SKM-1 treated with dmso at 0.1 percent for 144 hours (cell line): ENCODE data around the gene GP1BB.
"Not testable (repeated sequence)": the region's sequence is repeated elsewhere in the genome, so short reads cannot be mapped to it uniquely, and the experiment has no call there.

Source experiments
- DNase-seq: peaks from one replicate; lab custom pipeline; 2025; ENCODE audit not compliant: unreplicated experiment; lab: John Stamatoyannopoulos, UW

GP1BB gene

DNA sequence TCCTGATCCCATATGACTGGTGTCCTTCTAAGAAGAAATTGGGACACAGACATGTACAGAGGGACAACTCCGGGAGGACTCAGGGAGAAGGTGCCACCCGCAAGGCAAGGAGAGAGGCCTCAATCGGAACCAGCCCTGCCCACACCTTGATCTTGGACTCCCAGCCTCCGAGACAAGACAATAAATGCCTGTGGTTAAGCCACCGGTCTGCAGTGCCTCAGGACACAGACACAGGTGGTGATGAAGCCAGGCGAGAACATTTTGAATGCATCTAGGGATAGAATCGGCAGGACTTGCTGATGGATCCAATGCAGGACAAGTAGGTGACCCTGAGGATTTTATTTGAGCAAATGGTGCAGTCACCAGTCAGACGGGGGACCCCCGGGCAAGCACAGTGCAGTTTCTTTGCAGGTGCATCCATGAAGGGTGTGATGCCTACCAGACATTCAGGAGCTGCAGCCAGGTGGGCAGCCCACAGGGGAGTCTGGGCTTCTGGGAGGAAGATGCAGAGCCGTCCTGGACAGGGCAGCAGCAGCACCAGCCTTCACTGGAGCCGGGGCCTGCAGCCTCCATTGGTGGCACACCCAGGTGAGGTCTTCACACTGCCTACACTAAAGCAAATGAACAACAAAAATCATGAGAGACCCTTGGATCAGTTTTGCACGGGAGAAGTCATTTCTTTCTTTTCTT, 29.2 kb upstream of the GP1BB start:
- DNase-seq: no peak

DNA sequence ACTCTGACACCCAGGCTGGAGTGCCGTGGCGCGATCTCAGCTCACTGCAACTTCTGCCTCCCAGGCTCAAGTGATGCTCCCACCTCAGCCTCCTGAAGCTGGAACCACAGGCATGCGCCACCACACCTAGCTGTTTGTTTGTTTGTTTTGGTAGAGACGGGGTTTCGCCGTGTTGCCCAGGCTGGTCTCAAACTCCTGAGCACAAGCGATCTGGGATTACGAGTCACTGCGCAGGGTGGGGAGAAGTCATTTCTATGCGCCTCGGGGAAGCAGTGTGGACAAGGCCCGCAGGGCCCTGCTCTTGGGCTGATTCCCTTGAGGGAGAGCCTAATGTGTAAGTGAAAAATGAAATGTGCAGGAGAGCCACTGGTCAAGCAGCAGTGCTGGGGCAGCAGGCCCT, 28.6 kb upstream of the GP1BB start:
- DNase-seq: no peak

DNA sequence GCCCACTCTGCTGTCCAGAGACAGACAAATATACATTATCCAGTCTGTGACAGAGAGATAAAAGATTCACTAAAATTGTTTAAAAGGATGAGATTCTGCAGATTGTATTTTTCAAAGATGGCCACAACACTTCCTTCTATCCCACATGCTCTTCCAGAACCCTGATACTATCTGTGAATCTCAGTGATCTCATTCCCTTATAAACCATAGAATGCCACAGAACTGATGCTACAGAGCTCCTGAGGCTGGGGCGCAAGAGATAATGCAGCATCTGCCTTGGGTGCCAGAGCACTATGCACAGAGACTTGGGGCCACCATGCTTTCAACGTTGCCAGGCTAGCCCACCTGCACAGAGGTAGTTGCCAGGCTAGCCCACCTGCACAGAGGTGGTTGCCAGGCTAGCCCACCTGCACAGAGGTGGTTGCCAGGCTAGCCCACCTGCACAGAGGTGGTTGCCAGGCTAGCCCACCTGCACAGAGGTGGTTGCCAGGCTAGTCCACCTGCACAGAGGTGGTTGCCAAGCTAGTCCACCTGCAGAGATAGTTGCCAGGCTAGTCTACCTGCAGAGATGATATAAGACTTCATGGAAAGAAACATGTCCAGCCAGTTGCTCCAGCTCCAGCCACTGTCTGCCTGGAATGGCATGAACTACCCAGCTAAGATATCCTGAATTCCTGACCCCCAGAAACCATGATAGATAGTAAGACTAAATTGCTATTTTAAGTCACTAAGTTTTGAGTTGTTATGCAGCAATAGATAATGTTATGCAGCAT, 26.6 kb upstream of the GP1BB start:
- DNase-seq: no peak

DNA sequence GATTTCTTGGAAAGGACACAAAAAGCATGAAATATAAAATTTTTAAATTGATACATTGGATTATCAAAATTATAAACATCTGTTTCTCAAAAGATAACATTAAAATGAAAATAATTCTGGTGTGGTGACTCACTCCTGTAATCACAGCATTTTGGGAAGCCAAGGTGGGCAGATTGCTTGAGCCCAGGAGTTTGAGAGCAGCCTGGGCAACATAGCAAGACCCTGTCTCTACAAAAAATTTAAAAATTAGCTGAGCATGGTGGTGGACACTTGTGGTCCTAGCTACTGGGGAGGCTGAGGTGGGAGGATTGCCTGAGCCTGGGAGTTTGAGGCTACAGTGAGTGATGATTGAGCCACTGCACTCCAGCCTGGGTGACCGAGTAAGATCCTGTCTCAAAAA, 25.5 kb upstream of the GP1BB start:
- DNase-seq: not testable (repeated sequence)

DNA sequence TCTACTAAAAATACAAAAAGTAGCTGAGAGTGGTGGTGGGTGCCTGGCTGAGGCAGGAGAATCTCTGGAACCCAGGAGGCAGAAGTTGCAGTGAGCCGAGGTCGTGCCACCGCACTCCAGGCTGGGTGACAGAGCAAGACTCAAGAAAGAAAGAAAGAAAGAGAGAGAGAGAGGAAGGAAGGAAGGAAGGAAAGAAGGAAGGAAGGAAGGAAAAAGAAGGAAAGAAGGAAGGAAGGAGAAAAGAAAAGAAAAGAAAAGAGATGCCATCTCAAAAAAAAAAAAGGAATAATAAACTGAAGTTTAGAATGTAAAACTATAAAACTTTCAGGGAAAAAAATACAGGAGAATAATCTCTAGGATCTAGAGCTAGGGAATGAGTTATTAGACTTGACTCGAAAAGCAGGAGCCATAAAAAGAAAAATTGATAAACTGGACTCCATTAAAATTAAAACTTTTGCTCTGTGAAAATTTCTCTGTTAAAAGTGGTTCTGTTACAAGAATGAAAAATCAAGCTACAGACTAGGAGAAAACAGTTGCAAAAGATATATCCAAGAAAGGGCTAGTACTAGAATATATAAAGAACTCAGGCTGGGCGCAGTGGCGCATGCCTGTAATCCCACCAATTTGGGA, 22.4 kb upstream of the GP1BB start:
- no peak for DNase-seq

DNA sequence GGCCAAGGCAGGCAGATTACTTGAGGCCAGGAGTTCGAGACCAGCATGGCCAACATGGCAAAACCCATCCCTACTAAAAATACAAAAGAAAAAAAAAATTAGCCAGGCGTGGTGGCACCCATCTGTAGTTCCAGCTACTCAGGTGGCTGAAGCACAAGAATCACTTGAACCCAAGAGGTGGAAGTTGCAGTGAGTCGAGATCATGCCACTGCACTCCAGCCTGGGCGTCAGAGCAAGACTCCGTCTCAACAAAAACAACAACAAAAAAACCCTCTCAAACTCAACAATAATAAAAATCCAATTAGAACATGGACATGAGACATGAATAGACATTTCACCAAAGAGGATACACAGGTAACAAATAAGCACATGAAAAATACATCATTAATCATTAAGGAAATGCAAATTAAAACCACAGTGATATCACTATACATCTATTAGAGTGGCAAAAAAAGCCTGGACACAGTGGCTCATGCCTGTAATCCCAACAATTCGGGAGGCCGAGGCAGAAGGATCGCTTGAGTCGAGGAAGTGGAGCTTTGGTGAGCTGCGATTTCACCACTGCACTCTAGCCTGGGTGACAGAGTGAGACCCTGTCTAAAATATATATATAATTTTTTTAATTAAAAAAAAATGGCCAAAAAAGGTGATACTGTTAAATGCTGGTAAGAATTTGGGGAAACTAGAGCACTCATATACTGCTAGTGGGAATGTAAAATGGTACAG, 21.8 kb upstream of the GP1BB start:
- DNase-seq: no peak

DNA sequence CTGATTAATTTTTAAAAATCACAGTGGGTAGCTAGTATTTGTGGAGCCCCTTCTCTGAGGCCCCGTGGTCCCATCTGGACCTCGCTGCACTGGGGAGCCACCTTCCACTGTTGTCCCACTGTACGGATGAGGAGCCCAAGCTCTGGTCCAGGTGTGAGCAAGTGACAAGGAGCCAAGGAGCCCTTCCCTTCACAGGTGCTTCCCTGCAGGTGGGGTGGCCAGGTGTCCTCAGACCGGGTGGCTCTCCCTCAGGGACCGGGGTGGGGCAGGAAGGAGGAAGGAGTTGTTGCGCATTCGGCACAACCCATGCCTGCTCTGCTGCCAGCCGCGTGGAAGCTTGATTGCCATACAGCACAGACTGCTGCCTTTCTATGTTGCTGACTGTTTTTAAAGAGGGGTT, 19.5 kb upstream of the GP1BB start:
- no peak for DNase-seq

DNA sequence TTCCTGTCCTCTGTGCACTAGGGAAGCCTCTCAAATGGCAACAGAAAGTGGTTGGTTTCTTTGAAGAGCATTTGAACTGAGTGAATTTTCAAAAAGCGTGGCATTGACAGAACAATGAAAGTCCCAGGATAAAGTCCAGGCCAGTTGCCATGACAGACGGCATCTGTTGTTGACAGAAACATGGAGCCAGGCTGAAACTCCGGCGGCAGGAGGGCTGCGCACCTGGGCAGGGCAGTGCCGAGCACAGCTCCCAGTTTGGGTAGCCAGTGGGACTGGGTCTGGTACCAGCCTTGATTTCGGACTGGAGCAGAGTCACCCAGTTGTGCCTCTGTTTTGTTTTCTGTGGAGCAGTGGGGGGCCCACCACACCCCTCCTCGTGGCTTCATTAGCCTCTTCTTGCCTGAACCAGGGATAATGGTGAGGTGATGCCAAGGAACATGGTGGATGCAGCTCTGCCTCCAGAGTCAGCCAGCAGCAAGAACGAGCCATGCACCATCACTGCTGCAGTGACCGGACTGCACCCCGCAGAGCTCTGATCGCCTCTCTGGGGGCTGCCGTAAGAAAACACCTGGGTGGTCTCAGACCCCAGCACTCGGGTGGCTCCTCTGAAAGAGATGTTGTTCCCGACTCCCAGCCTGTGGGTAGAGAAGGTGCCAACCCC, 18.9 kb upstream of the GP1BB start:
- DNase-seq: no peak

DNA sequence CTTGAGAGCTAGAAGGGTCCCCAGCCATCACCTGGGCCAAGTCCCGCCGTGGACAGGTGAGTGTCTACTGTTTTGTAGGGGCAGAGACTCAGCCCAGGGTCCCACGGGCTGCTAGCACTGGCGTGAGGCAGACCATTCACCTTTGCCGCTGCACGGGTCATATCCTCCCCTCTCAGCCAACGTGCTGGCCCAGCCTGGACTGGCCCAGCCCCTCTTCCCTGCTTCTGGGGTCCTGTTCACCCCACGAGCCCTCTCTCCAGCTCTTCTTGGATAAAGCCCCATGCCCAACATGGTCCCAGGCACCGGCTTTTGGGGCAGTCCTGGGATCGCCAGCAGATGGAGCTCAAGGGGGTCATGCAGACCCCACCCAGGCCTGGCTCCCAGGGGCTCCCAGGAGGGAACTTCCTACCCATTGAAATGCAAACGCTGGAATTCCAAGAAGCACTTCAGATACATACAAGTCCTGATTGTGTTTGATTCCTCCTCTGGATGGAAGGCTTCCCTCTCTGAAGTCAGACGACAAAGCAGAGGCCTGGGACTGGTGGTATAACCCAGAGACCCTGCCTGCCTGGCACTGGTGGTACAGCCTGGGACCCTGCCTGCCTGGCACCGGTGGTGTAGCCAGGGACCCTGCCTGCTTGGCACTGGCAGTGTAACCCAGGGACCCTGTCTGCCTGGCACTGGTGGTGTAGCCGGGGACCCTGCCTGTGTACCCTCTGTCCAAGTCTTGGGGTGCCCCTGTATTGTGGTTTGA, 18.0 kb upstream of the GP1BB start:
- no peak for DNase-seq

DNA sequence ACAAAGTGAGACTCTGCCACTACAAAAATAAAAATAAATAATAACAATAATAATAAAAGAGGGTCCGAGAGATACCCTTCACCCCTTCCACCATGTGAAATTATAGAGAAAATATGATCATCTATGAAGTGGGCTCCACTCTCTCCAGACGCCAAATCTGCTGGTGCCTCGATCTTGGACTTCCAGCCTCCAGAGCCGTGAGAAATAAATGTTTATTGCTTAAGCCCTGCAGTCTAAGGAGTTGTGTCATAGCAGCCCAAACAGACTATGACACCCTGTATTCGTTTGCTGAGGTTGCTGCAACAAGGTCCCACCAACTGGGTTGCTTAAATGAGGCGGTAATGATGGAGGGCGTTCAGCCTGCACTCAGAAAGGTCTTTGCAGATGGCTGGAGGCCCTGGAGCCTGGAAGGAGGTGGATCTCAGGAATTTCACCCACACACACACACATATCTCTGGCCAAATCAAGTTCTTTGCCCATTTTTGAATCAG, 16.6 kb upstream of the GP1BB start:
- DNase-seq: no peak

DNA sequence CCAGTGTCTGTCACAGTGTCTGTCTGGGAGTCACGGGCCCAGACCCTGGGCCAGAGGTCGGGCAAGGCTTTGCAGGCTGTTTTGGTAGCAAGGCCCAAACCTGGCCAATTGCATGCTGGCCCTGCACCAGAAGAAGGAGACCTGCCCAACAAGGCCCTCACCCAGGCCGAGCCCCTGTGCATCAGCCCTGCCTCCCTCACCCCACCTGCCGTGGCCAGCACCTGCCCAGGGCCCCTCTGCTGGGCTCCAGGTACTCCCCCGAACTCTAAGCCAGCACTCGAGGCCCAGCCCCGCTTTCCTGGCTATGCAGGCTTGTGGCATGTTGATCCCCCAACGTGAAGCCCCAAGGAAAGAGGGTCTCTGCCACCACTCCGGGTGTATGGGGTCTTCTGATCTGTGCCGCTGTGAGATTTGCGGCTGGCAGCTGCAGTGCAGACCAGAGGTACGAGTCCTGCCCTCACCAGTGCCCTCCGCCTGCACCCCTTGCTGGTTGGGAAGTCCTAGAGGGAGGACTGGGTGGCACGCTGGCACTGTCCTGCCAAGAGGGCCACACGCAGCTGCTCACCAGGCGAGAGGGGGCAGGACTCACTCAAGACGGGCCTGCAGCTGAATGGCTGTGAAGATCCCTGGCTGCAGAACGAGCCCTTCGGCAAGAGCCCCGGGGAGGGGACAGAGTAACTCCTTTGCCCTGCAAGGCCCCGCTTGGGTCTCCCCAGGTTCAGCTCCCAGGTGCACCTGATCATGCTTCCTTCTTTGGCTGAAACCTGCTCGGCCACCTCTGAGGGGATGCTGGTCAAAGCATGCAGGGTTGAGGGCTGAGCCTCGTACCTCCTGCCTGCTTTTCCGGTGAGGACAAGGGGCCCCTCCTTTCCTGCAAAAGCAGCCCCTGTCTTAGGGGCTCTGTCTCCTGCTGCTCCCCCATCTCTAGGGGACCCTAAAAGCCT, 15.7 kb upstream of the GP1BB start:
- no peak for DNase-seq

DNA sequence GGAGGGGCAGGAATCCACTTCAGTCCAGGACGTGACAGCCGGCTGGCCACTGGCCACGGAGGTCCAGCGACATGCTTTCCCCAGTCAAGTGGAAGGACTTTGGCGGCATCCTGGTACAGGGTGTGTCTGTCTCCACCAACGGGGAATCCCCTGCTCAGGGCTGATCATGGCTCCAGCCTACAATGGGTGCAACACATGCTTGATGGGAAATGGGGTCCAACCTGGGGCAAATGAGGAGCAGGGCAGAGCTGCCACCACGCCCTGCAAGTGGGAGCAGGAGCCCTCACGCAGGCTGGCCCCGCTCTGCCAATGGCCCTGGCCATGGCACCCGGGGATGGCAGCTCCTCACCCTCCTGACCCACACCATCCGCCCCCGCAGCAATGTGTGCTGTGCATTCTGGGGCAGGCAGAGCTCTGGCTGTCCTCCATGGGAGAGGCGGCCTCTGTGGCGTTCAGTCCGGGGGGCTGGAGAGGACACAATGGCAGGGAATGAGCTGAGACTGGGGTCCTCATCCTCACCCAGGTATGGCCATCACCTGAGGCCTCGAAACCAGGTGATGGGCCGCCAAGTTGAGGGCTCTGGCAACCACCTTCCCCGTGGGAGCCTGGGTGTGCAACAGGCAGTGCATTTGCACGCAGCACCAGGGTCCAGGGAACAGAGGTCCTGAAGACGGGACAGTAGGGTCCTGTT, 14.9 kb upstream of the GP1BB start:
- no peak for DNase-seq

DNA sequence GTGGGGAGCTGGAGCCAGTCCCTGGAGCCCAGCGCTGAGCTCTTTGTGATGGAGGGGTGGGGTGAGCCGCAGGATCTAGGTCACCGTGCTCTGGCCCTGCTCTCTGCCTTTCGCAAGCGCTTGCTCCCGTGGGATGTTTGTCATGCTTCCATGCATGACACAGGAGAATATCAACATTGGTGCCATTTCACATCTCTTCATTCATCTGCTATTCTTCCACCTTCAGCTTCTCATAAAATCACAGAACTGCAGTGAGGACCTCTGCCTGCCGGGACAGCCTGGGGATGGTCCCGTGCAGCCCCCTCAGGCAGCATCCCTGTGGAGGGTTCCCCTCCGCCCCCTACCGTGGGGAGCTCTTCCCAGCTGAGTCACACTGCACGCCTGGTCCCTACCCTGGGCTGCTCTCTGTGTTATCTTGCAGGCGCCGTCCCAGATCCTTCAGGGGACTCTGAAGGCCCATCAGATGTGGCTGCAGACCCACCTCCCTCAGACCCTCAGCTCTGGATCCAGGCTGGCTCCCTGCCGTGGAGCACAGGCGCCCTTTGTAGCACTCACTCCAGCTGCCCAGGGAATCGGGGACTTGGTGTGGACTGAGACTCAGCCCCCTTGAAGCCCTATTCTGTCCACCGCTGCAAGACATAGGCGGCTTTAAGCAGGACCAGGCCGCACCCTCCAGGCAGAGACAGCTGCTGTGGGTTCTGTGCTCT, 14.1 kb upstream of the GP1BB start:
- no peak for DNase-seq

DNA sequence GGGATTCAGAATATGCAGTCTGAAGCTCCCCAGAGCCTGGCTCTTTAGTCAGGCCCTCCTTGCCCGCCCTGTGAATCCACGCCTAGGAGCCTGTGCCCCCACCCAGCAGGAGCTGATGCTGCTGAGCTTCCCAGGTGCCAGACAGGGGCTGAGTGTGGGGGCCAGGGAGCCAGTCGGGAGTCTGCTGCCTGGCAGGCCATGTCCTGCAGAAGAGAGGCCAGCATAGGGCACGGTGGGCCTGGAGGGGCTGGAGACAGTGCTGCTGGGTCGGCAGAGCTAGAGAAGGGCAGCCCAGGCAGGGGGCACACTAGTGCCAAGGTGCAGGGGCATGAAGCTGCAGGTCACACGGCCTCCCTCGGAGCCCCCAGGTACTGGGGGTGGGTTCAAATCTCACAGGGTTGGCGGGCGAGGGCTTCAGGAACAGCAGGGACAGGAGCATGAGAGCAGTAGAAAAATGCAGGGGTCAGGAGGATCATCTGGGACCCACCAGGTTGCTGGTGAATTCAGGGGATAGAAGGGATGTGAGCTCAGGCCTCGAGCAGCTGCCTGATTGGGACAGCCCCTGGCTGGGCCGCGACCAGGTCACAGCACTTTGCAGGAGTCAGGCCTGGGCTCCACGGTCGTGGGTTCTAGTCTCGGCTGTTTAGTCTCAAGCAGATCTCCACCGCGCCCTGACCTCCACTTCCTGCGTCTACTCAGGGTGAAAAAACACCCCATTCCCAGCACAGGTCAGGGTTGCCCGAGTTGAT, 13.1 kb upstream of the GP1BB start:
- DNase-seq: no peak

DNA sequence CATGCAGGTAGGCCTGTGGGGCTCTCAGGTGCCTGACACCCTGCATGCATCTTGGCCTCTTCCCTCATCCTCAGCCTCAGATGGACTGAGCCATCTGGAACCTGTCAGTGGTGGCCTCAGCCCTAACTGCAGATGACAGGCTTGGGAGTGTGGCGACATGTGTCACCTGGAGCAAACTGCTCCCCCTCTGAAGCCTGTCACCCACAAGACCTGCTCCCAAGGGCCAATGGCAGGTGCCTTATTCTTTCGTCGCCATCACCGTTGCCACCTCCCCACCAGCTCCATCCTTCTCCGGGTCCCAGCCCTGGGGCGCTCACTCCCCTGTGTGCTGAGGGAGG, 12.6 kb upstream of the GP1BB start:
- no peak for DNase-seq

DNA sequence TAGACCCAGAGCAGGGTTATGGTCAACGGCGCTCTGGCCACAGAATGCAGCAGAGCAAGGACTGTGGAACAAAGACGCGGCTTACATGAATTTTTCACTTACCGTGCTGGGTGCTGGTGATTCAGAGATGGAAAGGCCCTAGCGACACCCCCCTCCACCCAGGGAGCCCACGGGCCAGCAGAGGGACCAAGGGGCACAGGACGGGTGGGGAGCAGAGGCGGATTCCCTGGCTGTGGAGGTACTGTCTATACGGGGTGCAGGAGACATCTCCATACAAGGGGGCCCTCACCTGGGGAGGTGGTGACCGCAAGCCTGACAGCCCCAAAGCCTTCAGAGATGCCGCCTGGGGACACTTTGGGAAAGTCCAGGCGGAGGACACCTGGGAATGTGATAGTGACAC, 10.1 kb upstream of the GP1BB start:
- no peak for DNase-seq

DNA sequence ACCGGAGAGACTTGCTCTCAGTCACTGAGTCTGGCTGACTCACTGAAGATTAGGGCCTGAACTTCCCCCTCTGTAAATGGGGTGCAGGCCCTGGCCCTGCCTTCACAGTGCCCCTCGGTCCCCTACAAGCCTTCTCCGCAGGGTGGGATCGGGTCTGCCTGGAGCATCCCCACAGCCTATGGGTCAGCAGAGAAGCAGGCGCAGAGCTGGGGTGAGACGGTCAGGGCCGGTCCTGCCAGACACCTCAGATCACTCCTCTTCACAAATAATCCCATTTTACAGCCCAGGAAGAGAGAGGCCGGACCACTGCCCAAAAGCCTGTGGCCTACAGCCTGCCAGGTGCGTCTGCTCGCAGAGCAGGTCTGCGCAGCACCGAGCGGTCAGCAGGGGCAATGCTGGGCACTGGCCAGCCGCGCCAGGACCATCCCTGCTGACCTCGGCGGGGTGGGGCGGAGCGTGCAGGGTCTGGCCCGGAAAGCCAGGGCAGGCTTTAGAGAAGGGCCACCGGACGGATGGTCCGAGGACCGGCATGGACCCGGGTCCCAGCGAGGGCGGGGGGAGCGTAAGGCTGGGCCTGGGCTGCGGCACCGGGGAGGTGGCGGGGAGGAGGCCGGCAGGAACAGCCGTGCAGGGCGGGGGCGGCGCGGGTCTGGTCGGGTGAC, 9.6 kb upstream of the GP1BB start:
- no peak for DNase-seq
